ENCODE measurements around the gene ZFAND5.

Gene ZFAND5

GRCh38 chr9:72362680-72363139 lies 2.3 kb downstream of the ZFAND5 start:
- DNase-seq: peak in 1 of 4 experiments; percentile 0

- no peak for DNase-seq
Observed at GRCh38 chr9:72362118-72362531, 2.9 kb downstream of the ZFAND5 start.

- no peak for DNase-seq
Observed at GRCh38 chr9:72361217-72361616, 3.8 kb downstream of the ZFAND5 start.

GRCh38 chr9:72360324-72360723 lies 4.7 kb downstream of the ZFAND5 start:
- no peak for DNase-seq

- no peak for DNase-seq
Observed at GRCh38 chr9:72356041-72356582, 8.9 kb downstream of the ZFAND5 start.

- no peak for DNase-seq
Observed at GRCh38 chr9:72355153-72355552, 9.9 kb downstream of the ZFAND5 start.

GRCh38 chr9:72354704-72355103 lies 10.3 kb downstream of the ZFAND5 start:
- no peak for DNase-seq

- no peak for DNase-seq
Observed at GRCh38 chr9:72353455-72354116, 11.4 kb downstream of the ZFAND5 start.

GRCh38 chr9:72352911-72353388 lies 12.1 kb downstream of the ZFAND5 start:
- DNase-seq: no peak

GRCh38 chr9:72351538-72352453 lies 13.2 kb downstream of the ZFAND5 start:
- DNase-seq: no peak

GRCh38 chr9:72349911-72350310 lies 15.1 kb downstream of the ZFAND5 start:
- no peak for DNase-seq

- DNase-seq: no peak
Observed at GRCh38 chr9:72349240-72349639, 15.8 kb downstream of the ZFAND5 start.

GRCh38 chr9:72346333-72346732 lies 18.7 kb downstream of the ZFAND5 start:
- DNase-seq: no peak

- DNase-seq: no peak
Observed at GRCh38 chr9:72338631-72339030, 26.4 kb downstream of the ZFAND5 start.

- DNase-seq: no peak
Observed at GRCh38 chr9:72337286-72337685, 27.7 kb downstream of the ZFAND5 start.

- DNase-seq: no peak
Observed at GRCh38 chr9:72334658-72335337, 30.2 kb downstream of the ZFAND5 start.

GRCh38 chr9:72333709-72334108 lies 31.3 kb downstream of the ZFAND5 start:
- DNase-seq: no peak

- DNase-seq: no peak
Observed at GRCh38 chr9:72333197-72333596, 31.8 kb downstream of the ZFAND5 start.

- no peak for DNase-seq
Observed at GRCh38 chr9:72332351-72332750, 32.7 kb downstream of the ZFAND5 start.

- no peak for DNase-seq
Observed at GRCh38 chr9:72327631-72328030, 37.4 kb downstream of the ZFAND5 start.

- DNase-seq: no peak
Observed at GRCh38 chr9:72326641-72327040, 38.4 kb downstream of the ZFAND5 start.

- no peak for DNase-seq
Observed at GRCh38 chr9:72324974-72325373, 40.0 kb downstream of the ZFAND5 start.

GRCh38 chr9:72322678-72323077 lies 42.3 kb downstream of the ZFAND5 start:
- no peak for DNase-seq

All from activated naive CD4-positive, alpha-beta T cell (primary cell).